Omental fat pad (tissue), 4 donors: Measurements from ENCODE around the gene CORIN. TPM values are rescaled to one million over a fixed set of nuclear protein-coding genes. Genes with fewer than 3 reads are reported as not detected.

Experiments used
- ATAC-seq: fragments of 150-250 bp; one replicate; pipeline ENCODE4 v1.9.1; 2016; ENCODE audit warnings: mild to moderate bottlenecking, moderate library complexity; ENCODE audit not compliant: low FRiP score
- DNase-seq: peaks from one replicate; pipeline ENCODE4 v3.0.0-alpha.2; 2019; ENCODE audit warnings: low spot score
- CTCF ChIP-seq, 3 donors: fragments of 450-650 bp; IDR thresholded peaks; one replicate each; pipeline ENCODE4 v1.5.1; 2016 to 2017; ENCODE audit warnings: antibody characterized with exemption in 3 of 3, mild to moderate bottlenecking in 3 of 3, moderate library complexity in 2 of 3
- total RNA-seq, 4 donors: library from RNA; depleted of rRNA; stranded (reverse); fragments of >200 nt; gene quantifications; one replicate each; pipeline ENCODE4 v1.1.0, GENCODE V29; 2016

Gene CORIN
- total RNA-seq, 4 donors from 2014 or later, result 0.28 to 0.48 TPM; not detected in 2

DNA sequence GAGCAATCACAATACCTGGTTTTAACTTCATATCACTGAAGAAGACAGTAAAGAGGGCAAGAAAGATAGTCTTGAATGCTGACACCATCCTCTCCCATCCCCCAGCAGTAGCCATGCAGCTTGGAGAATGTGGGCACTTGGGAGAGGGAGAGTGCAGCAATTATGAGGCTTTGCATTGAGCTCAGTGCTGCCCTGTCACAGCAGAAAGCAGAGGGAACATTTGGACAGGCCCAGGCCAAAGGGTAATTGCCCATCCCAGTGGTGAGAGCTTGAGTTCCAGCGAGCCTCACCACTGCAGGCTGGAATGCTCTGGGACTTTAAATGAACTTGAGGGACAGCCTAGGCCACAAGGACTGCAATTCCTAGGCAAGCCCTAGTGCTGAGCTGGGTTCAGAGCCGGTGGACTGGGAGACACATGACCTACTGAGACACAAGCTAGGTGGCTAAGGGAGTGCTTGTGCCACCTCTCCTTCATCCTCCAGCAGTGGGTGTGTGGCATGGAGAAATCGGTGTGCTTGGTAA is 36.3 kb downstream of the CORIN start:
- no peak for DNase-seq
- ATAC-seq, result no peak
- no peak for TF ChIP-seq CTCF (IDR thresholded peaks at IDR 0.05)

GRCh38 chr4:47798165-47798564 is 39.7 kb downstream of the CORIN start:
- TF ChIP-seq CTCF (IDR thresholded peaks at IDR 0.05), result no peak
- ATAC-seq, result no peak
- DNase-seq, result no peak

DNA sequence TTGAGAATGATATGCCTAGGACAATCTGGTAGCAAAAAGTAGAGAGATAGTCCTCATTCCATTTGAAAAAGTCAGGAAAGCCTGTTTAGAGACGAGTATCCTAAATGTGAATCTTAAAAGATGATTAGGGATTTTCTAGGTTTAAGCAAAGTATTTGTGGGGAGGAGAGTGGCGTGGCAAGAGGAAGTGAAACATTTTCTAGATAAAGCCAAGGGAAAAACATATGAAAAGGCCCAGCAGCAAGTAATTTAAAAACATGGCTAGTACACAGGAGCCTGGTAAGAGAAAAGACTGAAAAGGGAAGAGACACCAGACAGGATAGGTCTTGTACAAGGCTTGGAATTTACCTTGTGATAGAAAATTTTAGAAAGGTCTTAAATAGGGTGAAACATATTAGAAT is 45.9 kb downstream of the CORIN start:
- ATAC-seq (no peak), DNase-seq (no peak)
- TF ChIP-seq CTCF (IDR thresholded peaks at IDR 0.05), result no peak

DNA sequence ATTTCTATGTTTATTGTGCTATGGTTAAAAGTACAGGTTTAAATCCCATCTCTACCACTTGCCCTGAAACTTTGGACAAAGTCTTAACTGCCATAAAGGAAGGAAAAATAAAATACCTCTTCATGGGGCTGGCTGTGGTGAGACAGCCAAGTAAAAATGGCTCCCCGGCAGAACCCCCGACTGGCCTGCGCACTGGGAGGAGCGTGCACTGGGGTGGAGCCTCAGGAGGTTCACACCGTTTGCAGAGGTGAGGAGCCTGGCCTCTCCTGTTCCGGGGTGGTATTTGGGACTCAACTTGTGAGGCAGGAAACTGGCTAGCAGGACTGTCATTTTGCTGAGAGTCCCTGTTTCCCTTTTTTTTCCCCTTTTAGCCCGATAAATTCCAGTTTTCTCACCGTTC is 47.8 kb downstream of the CORIN start:
- TF ChIP-seq CTCF (IDR thresholded peaks at IDR 0.05), result no peak
- DNase-seq (no peak), ATAC-seq (no peak)

- TF ChIP-seq CTCF (IDR thresholded peaks at IDR 0.05), result no peak
- no peak for DNase-seq
- ATAC-seq, result no peak
These were observed 49.7 kb downstream of the CORIN start for GRCh38 chr4:47788126-47788525.

DNA sequence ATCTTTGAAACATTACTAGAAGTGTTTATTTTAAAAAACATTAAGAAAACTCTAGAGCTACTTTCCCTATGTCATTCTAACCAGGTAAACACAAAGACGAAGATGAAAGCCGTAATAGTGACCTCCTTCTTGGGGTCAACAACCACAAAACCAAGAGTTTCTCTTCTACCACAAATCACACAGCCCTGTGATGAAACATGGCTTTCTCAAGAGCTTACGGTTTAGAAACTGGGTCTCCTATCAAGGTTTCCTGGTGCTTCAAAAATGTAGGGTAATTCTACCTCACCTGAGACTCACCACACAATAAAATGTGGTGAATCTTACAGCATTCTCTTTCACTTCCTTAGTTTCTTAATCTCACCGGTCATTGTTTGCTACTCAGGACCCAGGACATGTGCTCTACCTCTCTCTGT is 50.9 kb downstream of the CORIN start:
- DNase-seq (no peak), ATAC-seq (no peak)
- no peak for TF ChIP-seq CTCF (IDR thresholded peaks at IDR 0.05)

DNA sequence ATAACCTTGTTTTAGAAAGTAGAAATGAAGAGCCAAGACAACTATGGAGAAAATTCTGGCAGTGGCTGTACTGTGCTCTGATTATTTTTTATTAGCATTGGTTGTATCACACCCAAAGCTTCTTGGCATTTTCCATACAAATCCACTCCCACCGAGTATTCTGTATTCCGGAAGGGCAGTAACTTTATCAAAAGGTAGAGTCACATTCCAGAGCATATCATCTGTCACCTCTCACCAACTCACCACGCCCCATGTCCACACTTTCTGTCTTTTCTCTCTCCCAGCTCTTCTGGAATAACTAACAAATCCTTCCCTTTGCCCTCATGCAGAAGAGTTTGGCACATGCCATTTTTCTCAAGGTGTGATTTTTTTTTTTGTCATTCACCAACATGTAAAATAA is 52.7 kb downstream of the CORIN start:
- ATAC-seq, result no peak
- DNase-seq, result no peak
- no peak for TF ChIP-seq CTCF (IDR thresholded peaks at IDR 0.05)
